B cell (primary cell): ENCODE measurements around the gene LRRC10B. TPM values are rescaled to one million over a fixed set of nuclear protein-coding genes. Genes with fewer than 3 reads are reported as not detected.

Experiments used
- ATAC-seq: fragments of 200-7000 bp; cut with Tn5 transposase; one replicate; pipeline ENCODE4 v1.10.0; 2021; ENCODE audit warnings: low read depth, mild to moderate bottlenecking, moderate number of reproducible peaks, moderate library complexity
- CTCF ChIA-PET: fragments of 350-600 bp; sonication (Branson Sonifier 250); formaldehyde crosslinking; loops from one replicate; lab custom pipeline; 2021; ENCODE audit warnings: antibody characterized with exemption, inconsistent platforms; lab: Charles Lee
- POLR2A ChIA-PET: fragments of 350-600 bp; sonication (Branson Sonifier 250); formaldehyde crosslinking; loops from one replicate; lab custom pipeline; 2021; ENCODE audit warnings: antibody characterized with exemption; lab: Charles Lee
- DNase-seq: peaks from one replicate; pipeline ENCODE4 v3.0.0; 2013
- H2AFZ ChIP-seq: 2 replicates; pipeline ENCODE4 v1.6.1; 2012; ENCODE audit warnings: mild to moderate bottlenecking, low read depth, low read length; ENCODE audit not compliant: insufficient read depth, poor library complexity, severe bottlenecking
- H3K27ac ChIP-seq, 2 donors: 1 replicate in 1 of 2; 2 replicates in 1 of 2; pipeline ENCODE4 v1.5.1; 2012 to 2013; ENCODE audit warnings: low read length in 2 of 2, mild to moderate bottlenecking in 2 of 2, moderate library complexity in 1 of 2
- H3K27me3 ChIP-seq, 4 experiments: fragments of 200-600 bp in 1 of 4; sonication (generic) in 1 of 4; replicated peaks in 1 of 4; 1 replicate in 2 of 4; 2 replicates in 2 of 4; pipeline versions ENCODE4 v1.6.1 to v1.7.0; 2013 to 2016; ENCODE audit warnings: low read length in 3 of 4, mild to moderate bottlenecking in 2 of 4, mixed read lengths in 1 of 4, moderate library complexity in 1 of 4; ENCODE audit not compliant: insufficient read depth in 4 of 4, control insufficient read depth in 3 of 4; ENCODE audit errors: control extremely low read depth in 1 of 4
- H3K36me3 ChIP-seq, 2 experiments: replicated peaks in 1 of 2; 1 replicate in 1 of 2; 2 replicates in 1 of 2; pipeline versions ENCODE4 v1.6.1 to v1.7.1; 2013; ENCODE audit warnings: low read length in 1 of 2; ENCODE audit not compliant: insufficient read depth in 2 of 2, control insufficient read depth in 1 of 2; ENCODE audit errors: control extremely low read depth in 1 of 2, extremely low read depth in 1 of 2
- H3K4me1 ChIP-seq, 2 donors: fragments of 200-600 bp in 1 of 2; sonication (generic) in 1 of 2; 1 replicate in 1 of 2; 2 replicates in 1 of 2; pipeline versions ENCODE4 v1.5.1 to v1.6.1; 2013 to 2017; ENCODE audit warnings: low read length in 2 of 2; ENCODE audit not compliant: control insufficient read depth in 2 of 2, insufficient read depth in 2 of 2
- H3K4me2 ChIP-seq: replicated peaks from 2 replicates; pipeline ENCODE3; 2012; ENCODE audit warnings: mild to moderate bottlenecking, low read depth, low read length; ENCODE audit not compliant: poor library complexity, severe bottlenecking
- H3K4me3 ChIP-seq, 5 experiments: fragments of 200-600 bp in 1 of 5; sonication (generic) in 1 of 5; 1 replicate in 3 of 5; 2 replicates in 2 of 5; pipeline versions ENCODE4 v1.5.1 to v1.7.0; 2011 to 2016; ENCODE audit warnings: low read length in 4 of 5, mild to moderate bottlenecking in 4 of 5, low read depth in 2 of 5, control low read depth in 1 of 5, moderate library complexity in 1 of 5; ENCODE audit not compliant: insufficient read depth in 1 of 5; ENCODE audit errors: control extremely low read depth in 1 of 5, extremely low read depth in 1 of 5
- H3K79me2 ChIP-seq: fragments of 200-600 bp; sonication (generic); one replicate; pipeline ENCODE4 v1.6.0; 2016; ENCODE audit warnings: low read length; ENCODE audit not compliant: control insufficient read depth, insufficient read depth
- H3K9ac ChIP-seq: fragments of 200-600 bp; sonication (generic); 2 replicates; pipeline ENCODE4 v1.6.1; 2017; ENCODE audit warnings: mild to moderate bottlenecking, low read length, moderate library complexity
- H3K9me3 ChIP-seq, 3 donors: one replicate each; pipeline versions ENCODE4 v1.6.1 to v1.7.1; 2013; ENCODE audit warnings: low read length in 2 of 3; ENCODE audit not compliant: control insufficient read depth in 2 of 3, insufficient read depth in 1 of 3; ENCODE audit errors: control extremely low read depth in 1 of 3
- H4K20me1 ChIP-seq: 2 replicates; pipeline ENCODE4 v1.6.0; 2012; ENCODE audit warnings: mild to moderate bottlenecking, low read length; ENCODE audit not compliant: insufficient read depth, control insufficient read depth, poor library complexity, severe bottlenecking
- H3K27ac Mint-ChIP-seq: one replicate; pipeline ENCODE4 v1.8.0; 2021; ENCODE audit warnings: mixed read lengths
- H3K27me3 Mint-ChIP-seq: one replicate; pipeline ENCODE4 v1.8.0; 2021; ENCODE audit warnings: mixed read lengths
- H3K4me1 Mint-ChIP-seq: one replicate; pipeline ENCODE4 v1.8.0; 2021; ENCODE audit warnings: mixed read lengths
- H3K4me3 Mint-ChIP-seq: one replicate; pipeline ENCODE4 v1.8.0; 2021; ENCODE audit warnings: mixed read lengths
- H3K9me3 Mint-ChIP-seq: one replicate; pipeline ENCODE4 v1.8.0; 2022; ENCODE audit warnings: mixed read lengths; ENCODE audit not compliant: insufficient read depth
- CTCF ChIP-seq: fragments of 200-600 bp; IDR thresholded peaks from one replicate; pipeline ENCODE4 v1.8.0; 2022; ENCODE audit warnings: antibody characterized with exemption, mild to moderate bottlenecking
- EZH2 ChIP-seq: IDR thresholded peaks from 2 replicates; pipeline ENCODE4 v1.6.1; 2012; ENCODE audit warnings: borderline replicate concordance, low read depth, mild to moderate bottlenecking, moderate library complexity, low read length; ENCODE audit not compliant: insufficient read depth, poor library complexity, severe bottlenecking
- WGBS: methylation state at CpG from one replicate; pipeline ENCODE4 v1.1.5; 2013; ENCODE audit warnings: missing lambda C conversion rate; ENCODE audit not compliant: insufficient coverage; 5-methylcytosine and 5-hydroxymethylcytosine counted together
- intact Hi-C: fragments of 100-400 bp; cut with micrococcal nuclease; formaldehyde crosslinking; loops from one replicate; pipeline ENCODE4 v1.10.0; 2022
- polyA plus RNA-seq: library from polyadenylated mRNA; depleted of rRNA; stranded (reverse); fragments of >200 nt; gene quantifications from 2 replicates; pipeline ENCODE4 v1.2.3, GENCODE V29; 2012
- small RNA-seq: library from RNA; depleted of rRNA; stranded (forward); fragments of <200 nt; gene quantifications from one replicate; pipeline ENCODE3, GENCODE V24; 2012; ENCODE audit warnings: low replicate concordance, low read depth; ENCODE audit not compliant: insufficient read length
- total RNA-seq, 2 donors: library from RNA; stranded (reverse); fragments of 120-200 nt in 1 of 2; gene quantifications; 1 replicate in 1 of 2; 2 replicates in 1 of 2; pipeline versions ENCODE4 v1.2.3 to v1.2.4, GENCODE V29; 2013 to 2022

Gene LRRC10B
- total and polyA plus RNA-seq, 2 donors (not counting 1 experiment from before 2014, with no cell fraction given) = 0.15 TPM; not detected in 1

DNA sequence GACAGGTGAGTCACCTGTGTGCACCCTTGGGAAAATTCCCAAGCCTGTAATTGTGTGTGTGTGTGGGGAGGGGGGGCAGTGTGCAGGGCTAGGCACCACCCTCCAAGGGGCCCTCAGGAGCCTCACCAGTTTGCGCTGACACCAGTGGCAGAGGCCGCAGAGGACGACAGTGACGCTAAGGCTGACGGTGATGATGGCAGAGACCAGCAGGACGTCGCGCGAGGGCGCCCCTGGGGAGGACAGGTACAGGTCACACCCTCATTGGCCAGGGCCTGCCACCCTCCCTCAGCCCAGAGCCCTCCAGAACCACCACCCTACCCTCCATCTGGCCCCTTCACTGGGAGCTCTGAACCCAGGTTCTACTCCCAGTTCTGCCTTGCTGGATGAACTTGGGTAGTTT, 47.4 kb downstream of the LRRC10B start:
- WGBS = 63% methylated on average over 10 of the region's 10 CpGs
- Mint-ChIP-seq H3K9me3 (no peaks in the 10 kb centered on the region), H3K27me3 (peaks cover 62% of the 10 kb centered on the region), H3K27ac (no peak overlapping the region), H3K4me3 (no peak overlapping the region), H3K4me1 (peaks cover 6% of the 10 kb centered on the region)
- Histone ChIP-seq H2AFZ (no peak overlapping the region), H3K79me2 (no peaks in the 10 kb centered on the region), H3K9me3 (no peaks in the 10 kb centered on the region), H3K36me3 (no peaks in the 10 kb centered on the region), H3K9ac (no peak overlapping the region), H4K20me1 (no peaks in the 10 kb centered on the region), H3K27ac (no peak overlapping the region), H3K27me3 (peaks cover 0 to 53% (median 7%) of the 10 kb centered on the region in 4 experiments), H3K4me3 (no peak overlapping the region), H3K4me2 (no peak overlapping the region), H3K4me1 (peaks cover 0 to 8% of the 10 kb centered on the region in 2 donors)
- no peak for TF ChIP-seq CTCF
- TF ChIP-seq EZH2 = no peak
- ATAC-seq = no peak
- intact Hi-C loops = no loop called here
- ChIA-PET CTCF (no interaction called here), POLR2A (no interaction called here)
- no peak for DNase-seq

GRCh38 chr11:61556621-61557020, 48.1 kb downstream of the LRRC10B start:
- Histone ChIP-seq H3K4me1 (peaks cover 0 to 8% of the 10 kb centered on the region in 2 donors), H3K27ac (no peak overlapping the region), H3K9ac (no peak overlapping the region), H3K79me2 (no peaks in the 10 kb centered on the region), H3K36me3 (no peaks in the 10 kb centered on the region), H2AFZ (no peak overlapping the region), H4K20me1 (no peaks in the 10 kb centered on the region), H3K9me3 (no peaks in the 10 kb centered on the region), H3K4me3 (no peak overlapping the region), H3K27me3 (peaks cover 0 to 55% (median 9%) of the 10 kb centered on the region in 4 experiments), H3K4me2 (no peak overlapping the region)
- H3K27me3 Mint-ChIP-seq = peaks cover 68% of the 10 kb centered on the region
- ChIA-PET CTCF (no interaction called here), POLR2A (no interaction called here)
- intact Hi-C loops = no loop called here
- no peak overlapping the region for H3K27ac Mint-ChIP-seq
- TF ChIP-seq EZH2 = no peak
- TF ChIP-seq CTCF = no peak
- ATAC-seq (no peak), DNase-seq (no peak)
- H3K4me3 Mint-ChIP-seq = no peak overlapping the region
- H3K4me1 Mint-ChIP-seq = peaks cover 6% of the 10 kb centered on the region
- no peaks in the 10 kb centered on the region for H3K9me3 Mint-ChIP-seq
- 82% methylated on average over 3 of the region's 3 CpGs for WGBS

Small RNA genes lying within 50 kb of the gene (small RNA-seq; reads per million reads assigned to genes)
- not detected for gene MIR4488

Other genes with a start within 250 kb of the LRRC10B start
- gene VWCE, start 213.4 kb upstream of the LRRC10B start, total RNA-seq = 0.37 and 0.41 TPM in 2 replicates
- gene VWCE, start 213.4 kb upstream of the LRRC10B start, polyA plus RNA-seq = 0.30 and 0.39 TPM in 2 replicates
- 155 and 167 TPM in 2 replicates for gene DDB1, start 175.6 kb upstream of the LRRC10B start, total RNA-seq
- 52.4 and 56.2 TPM in 2 replicates for gene DDB1, start 175.6 kb upstream of the LRRC10B start, polyA plus RNA-seq
- 68.2 and 86.3 TPM in 2 replicates for gene TKFC, start 175.5 kb upstream of the LRRC10B start, total RNA-seq
- gene TKFC, start 175.5 kb upstream of the LRRC10B start, polyA plus RNA-seq = 72.2 and 82.3 TPM in 2 replicates
- 248 and 259 TPM in 2 replicates for gene CYB561A3, start 146.9 kb upstream of the LRRC10B start, total RNA-seq
- gene CYB561A3, start 146.9 kb upstream of the LRRC10B start, polyA plus RNA-seq = 488 and 756 TPM in 2 replicates
- gene TMEM138, start 146.4 kb upstream of the LRRC10B start, total RNA-seq = 84.3 and 85.3 TPM in 2 replicates
- gene TMEM138, start 146.4 kb upstream of the LRRC10B start, polyA plus RNA-seq = 57.9 and 66.6 TPM in 2 replicates
- 20.3 and 20.4 TPM in 2 replicates for gene TMEM216, start 116.2 kb upstream of the LRRC10B start, total RNA-seq
- 23.3 and 28.0 TPM in 2 replicates for gene TMEM216, start 116.2 kb upstream of the LRRC10B start, polyA plus RNA-seq
- 165 and 167 TPM in 2 replicates for gene CPSF7, start 78.8 kb upstream of the LRRC10B start, total RNA-seq
- 59.7 and 74.7 TPM in 2 replicates for gene CPSF7, start 78.8 kb upstream of the LRRC10B start, polyA plus RNA-seq
- 48.9 and 54.0 TPM in 2 replicates for gene SDHAF2, start 78.6 kb upstream of the LRRC10B start, total RNA-seq
- 34.2 and 60.8 TPM in 2 replicates for gene SDHAF2, start 78.6 kb upstream of the LRRC10B start, polyA plus RNA-seq
- not detected in 2 replicates for gene SYT7, start 72.3 kb downstream of the LRRC10B start, total RNA-seq
- gene SYT7, start 72.3 kb downstream of the LRRC10B start, polyA plus RNA-seq = 0.07 TPM in 1 of 2 replicates, not detected in the other
- 0.07 TPM in 1 of 2 replicates, not detected in the other for gene DAGLA, start 171.6 kb downstream of the LRRC10B start, total RNA-seq
- gene DAGLA, start 171.6 kb downstream of the LRRC10B start, polyA plus RNA-seq = 0.04 and 0.06 TPM in 2 replicates
- 0.27 and 0.34 TPM in 2 replicates for gene MYRF, start 243.9 kb downstream of the LRRC10B start, total RNA-seq
- 0.19 and 0.27 TPM in 2 replicates for gene MYRF, start 243.9 kb downstream of the LRRC10B start, polyA plus RNA-seq